Measurements from ENCODE around the gene DNAI1.

GRCh38 chr9:34508463-34508862, 49.9 kb downstream of the DNAI1 start:
- TF ChIP-seq TAF1 (IDR thresholded peaks at IDR 0.05; ENCODE audit: borderline replicate concordance, insufficient read depth, low read length) (no peak), SIN3A (IDR thresholded peaks at IDR 0.05; ENCODE audit: borderline replicate concordance, insufficient read depth, low read length) (no peak), POLR2AphosphoS5 (IDR thresholded peaks at IDR 0.05; ENCODE audit: low read depth, low read length) (no peak)
- TF ChIP-seq, protein P1, sequence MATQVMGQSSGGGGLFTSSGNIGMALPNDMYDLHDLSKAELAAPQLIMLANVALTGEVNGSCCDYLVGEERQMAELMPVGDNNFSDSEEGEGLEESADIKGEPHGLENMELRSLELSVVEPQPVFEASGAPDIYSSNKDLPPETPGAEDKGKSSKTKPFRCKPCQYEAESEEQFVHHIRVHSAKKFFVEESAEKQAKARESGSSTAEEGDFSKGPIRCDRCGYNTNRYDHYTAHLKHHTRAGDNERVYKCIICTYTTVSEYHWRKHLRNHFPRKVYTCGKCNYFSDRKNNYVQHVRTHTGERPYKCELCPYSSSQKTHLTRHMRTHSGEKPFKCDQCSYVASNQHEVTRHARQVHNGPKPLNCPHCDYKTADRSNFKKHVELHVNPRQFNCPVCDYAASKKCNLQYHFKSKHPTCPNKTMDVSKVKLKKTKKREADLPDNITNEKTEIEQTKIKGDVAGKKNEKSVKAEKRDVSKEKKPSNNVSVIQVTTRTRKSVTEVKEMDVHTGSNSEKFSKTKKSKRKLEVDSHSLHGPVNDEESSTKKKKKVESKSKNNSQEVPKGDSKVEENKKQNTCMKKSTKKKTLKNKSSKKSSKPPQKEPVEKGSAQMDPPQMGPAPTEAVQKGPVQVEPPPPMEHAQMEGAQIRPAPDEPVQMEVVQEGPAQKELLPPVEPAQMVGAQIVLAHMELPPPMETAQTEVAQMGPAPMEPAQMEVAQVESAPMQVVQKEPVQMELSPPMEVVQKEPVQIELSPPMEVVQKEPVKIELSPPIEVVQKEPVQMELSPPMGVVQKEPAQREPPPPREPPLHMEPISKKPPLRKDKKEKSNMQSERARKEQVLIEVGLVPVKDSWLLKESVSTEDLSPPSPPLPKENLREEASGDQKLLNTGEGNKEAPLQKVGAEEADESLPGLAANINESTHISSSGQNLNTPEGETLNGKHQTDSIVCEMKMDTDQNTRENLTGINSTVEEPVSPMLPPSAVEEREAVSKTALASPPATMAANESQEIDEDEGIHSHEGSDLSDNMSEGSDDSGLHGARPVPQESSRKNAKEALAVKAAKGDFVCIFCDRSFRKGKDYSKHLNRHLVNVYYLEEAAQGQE (IDR thresholded peaks at IDR 0.05; ENCODE audit: insufficient read depth in 1 of 2, low read depth in 2 of 2, low read length in 2 of 2) = no peak

Measured in PFSK-1 (cell line).